ENCODE results near the gene MVP.

GRCh38 chr16:29876217-29876593 is 55.9 kb downstream of the MVP start:
- no peak for TF ChIP-seq CTCF (IDR thresholded peaks at IDR 0.05)
- TF ChIP-seq POLR2A (IDR thresholded peaks at IDR 0.05) = no peak
